HG03469 (cell line): ENCODE measurements around the gene GASK1B.

Source experiments
- ATAC-seq: cut with Tn5 transposase; IDR thresholded peaks from one replicate; pipeline ENCODE4 v1.9.1; 2021; ENCODE audit warnings: mild to moderate bottlenecking, moderate library complexity, moderate number of reproducible peaks; ENCODE audit not compliant: unreplicated experiment

Gene GASK1B

GRCh38 chr4:158155656-158156356, 17.0 kb downstream of the GASK1B start:
- no peak for ATAC-seq

DNA sequence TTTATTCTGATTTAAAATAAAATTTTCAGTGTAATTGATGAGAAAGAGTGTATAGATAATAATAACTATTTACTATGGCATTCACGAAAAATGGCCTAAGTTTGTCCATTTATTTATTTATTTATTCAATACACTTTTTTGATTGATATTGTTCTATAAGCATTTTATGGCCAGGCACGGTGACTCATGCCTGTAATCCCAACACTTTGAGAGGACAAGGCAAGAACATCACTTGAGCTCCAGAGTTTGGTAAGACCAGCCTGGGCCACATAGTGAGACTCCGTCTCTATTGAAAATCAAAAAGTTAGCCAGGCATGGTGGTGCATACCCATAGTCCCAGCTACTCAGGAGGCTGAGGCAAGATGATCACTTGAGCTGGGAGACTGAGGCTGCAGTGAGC, 25.7 kb downstream of the GASK1B start:
- no peak for ATAC-seq

DNA sequence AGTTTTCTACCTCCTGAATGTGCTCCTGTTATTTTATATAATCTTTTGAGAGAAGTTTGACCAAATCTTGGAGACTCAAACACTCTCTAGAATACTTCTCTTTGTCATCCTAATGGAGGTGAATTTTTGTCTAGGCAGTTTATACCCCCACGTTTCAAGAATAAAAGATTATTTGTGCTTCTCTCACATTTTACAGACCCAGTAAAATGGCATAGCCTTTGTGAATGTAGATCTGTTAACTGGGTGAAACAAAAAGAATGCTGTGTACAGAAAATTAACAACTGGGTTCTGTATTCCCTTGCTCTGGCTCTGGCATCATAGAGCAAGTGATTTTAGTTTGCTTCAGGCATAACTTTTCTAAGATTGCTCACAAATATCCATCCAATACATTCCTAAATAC, 26.1 kb downstream of the GASK1B start:
- ATAC-seq = no peak

DNA sequence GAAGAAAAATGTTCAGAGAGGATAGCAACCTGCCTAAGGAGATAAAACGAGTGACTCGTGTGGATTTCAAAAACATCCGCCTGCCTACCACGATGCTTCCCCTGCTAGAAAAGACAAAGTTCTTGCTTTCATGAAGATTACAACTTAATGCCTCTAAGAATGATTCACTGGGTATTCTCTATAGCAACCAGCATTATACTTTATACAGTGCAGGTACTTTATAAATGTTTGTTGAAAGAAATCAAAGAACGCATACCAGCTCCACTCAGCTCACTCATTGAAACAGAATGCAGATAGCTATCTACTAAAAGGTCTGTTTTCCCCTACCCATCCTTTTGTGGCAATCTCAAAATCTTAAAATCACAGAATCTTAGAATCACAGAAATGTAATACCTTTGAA, 33.7 kb downstream of the GASK1B start:
- ATAC-seq = no peak

DNA sequence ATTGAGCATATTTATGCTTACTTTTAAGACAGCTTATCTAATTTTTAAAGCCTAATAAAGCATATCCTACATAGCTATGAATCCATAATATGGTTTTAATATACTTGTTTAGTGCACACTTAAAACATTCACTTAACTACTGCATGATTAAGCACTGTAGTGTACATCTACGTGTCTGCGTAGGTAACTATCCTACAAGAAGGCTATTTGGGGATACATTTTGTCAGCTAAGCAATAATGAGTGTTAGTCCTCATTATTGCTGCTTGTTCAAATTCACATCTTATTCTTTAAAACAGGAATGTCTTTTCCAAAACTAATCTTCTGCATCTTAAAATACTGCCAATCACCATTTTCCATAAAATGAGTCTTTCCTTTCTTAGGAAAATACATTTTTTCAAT, 38.6 kb downstream of the GASK1B start:
- ATAC-seq = no peak

- no peak for ATAC-seq
Measured at GRCh38 chr4:158133551-158133950, 39.3 kb downstream of the GASK1B start.

DNA sequence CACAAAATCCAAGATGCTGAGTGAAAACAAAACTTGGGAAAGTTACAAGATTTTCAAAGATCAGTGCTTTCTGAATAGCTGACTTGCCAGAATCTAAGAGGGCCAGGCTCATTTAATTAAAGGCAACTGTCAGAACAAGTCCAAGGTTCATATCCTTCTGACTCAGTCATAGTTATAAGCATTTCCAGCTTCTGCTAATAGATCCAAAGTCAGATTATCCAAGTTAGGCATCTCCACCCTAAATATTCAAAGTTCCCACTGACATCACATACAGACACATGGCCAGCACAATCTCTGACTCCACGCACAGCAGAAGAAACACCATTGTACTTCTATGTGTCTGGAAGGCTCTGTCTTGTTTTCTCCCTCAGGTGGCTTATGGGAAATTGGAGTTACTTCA, 41.8 kb downstream of the GASK1B start:
- no peak for ATAC-seq

DNA sequence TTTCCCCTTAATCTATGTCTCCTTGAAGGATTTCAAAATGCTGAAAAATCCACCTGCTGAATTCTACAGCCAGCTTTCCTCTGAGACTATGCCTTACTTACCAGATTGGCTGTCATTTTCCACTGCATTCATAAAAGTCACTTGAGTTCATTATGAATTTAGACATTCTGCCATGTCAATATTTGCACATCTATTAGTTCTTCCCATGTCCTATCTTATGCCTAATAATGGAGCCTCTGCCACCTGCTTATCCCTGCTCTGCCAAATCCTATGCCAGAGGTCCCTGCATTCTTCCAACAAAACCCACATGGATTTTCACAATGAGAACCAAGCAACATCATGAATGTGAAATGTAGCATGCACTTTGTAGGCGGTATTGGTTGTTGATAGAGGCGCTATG, 42.6 kb downstream of the GASK1B start:
- ATAC-seq = no peak

- peak; percentile 97 for ATAC-seq
Measured at GRCh38 chr4:158129694-158130093, 43.1 kb downstream of the GASK1B start.

- ATAC-seq = no peak
Measured at GRCh38 chr4:158128540-158128939, 44.3 kb downstream of the GASK1B start.

GRCh38 chr4:158125310-158125709, 47.5 kb downstream of the GASK1B start:
- ATAC-seq = no peak
